ENCODE measurements around the gene FGF2.

GRCh38 chr4:122855353-122855890 is 28.8 kb downstream of the FGF2 start:
- no peak for TF ChIP-seq RAD21 (IDR thresholded peaks at IDR 0.05; ENCODE audit: low read length)
- no peak for TF ChIP-seq USF1 (IDR thresholded peaks at IDR 0.05; ENCODE audit: borderline replicate concordance, low read depth)
- TF ChIP-seq RXRA (IDR thresholded peaks at IDR 0.05; ENCODE audit: borderline replicate concordance, low read depth), result no peak
- TF ChIP-seq CTCF (IDR thresholded peaks at IDR 0.05), result no peak
- TF ChIP-seq POLR2AphosphoS5 (IDR thresholded peaks at IDR 0.05; ENCODE audit: low read depth, low read length), result no peak
- TF ChIP-seq PBX3 (IDR thresholded peaks at IDR 0.05), result no peak
- TF ChIP-seq TAF1 (IDR thresholded peaks at IDR 0.05; ENCODE audit: borderline replicate concordance, low read depth, low read length), result no peak

Data from SK-N-SH (cell line).